GM12878 (cell line): ENCODE data around the gene TMEM163.

Source experiments
- DPF2 ChIP-seq: fragments of 450-650 bp; IDR thresholded peaks from 2 replicates; pipeline ENCODE4 v1.6.1; 2017; ENCODE audit warnings: mild to moderate bottlenecking
- EED ChIP-seq: sonication (generic); IDR thresholded peaks from 2 replicates; pipeline ENCODE4 v1.6.1; 2016; ENCODE audit warnings: antibody characterized with exemption, low read depth
- FOXK2 ChIP-seq: fragments of 450-650 bp; IDR thresholded peaks from 2 replicates; pipeline ENCODE4 v1.6.1; 2017; ENCODE audit warnings: mild to moderate bottlenecking, moderate library complexity
- IKZF1 ChIP-seq: fragments of 450-650 bp; conservative IDR thresholded peaks from 2 replicates; pipeline ENCODE4 v1.6.1; 2017; ENCODE audit warnings: antibody characterized with exemption, mild to moderate bottlenecking
- MXI1 ChIP-seq: fragments of 150-350 bp; IDR thresholded peaks from 2 replicates; pipeline ENCODE4 v1.6.1; 2011; ENCODE audit warnings: low read depth, mild to moderate bottlenecking, inconsistent platforms, low read length, improper control_type of control experiment
- RAD51 ChIP-seq: fragments of 450-650 bp; IDR thresholded peaks from 2 replicates; pipeline ENCODE4 v1.6.1; 2016; ENCODE audit warnings: moderate library complexity, mild to moderate bottlenecking, inconsistent platforms
- RELA ChIP-seq: fragments of 450-650 bp; IDR thresholded peaks from 2 replicates; pipeline ENCODE4 v1.8.0; 2014; ENCODE audit warnings: borderline replicate concordance; ENCODE audit not compliant: partially characterized antibody
- RFX5 ChIP-seq: IDR thresholded peaks from 2 replicates; pipeline ENCODE4 v1.6.1; 2011; ENCODE audit warnings: low read depth, low read length, improper control_type of control experiment
- TCF7 ChIP-seq: IDR thresholded peaks from 2 replicates; pipeline ENCODE4 v1.6.1; 2014; ENCODE audit warnings: antibody characterized with exemption, borderline replicate concordance
- ZBTB40 ChIP-seq: fragments of 450-650 bp; IDR thresholded peaks from 2 replicates; pipeline ENCODE4 v1.6.1; 2016; ENCODE audit warnings: mild to moderate bottlenecking, moderate library complexity, borderline replicate concordance
- ZNF207 ChIP-seq: fragments of 450-650 bp; IDR thresholded peaks from 2 replicates; pipeline ENCODE4 v1.6.1; 2014; ENCODE audit warnings: antibody characterized with exemption, mild to moderate bottlenecking, borderline replicate concordance
- ZSCAN29 ChIP-seq: fragments of 450-650 bp; IDR thresholded peaks from 2 replicates; pipeline ENCODE4 v1.6.1; 2017; ENCODE audit warnings: mild to moderate bottlenecking, moderate library complexity

GRCh38 chr2:134558208-134558830 is 160.5 kb downstream of the TMEM163 start:
- TF ChIP-seq DPF2 (no peak), MXI1 (no peak), IKZF1 (no peak), ZNF207 (no peak), ZSCAN29 (no peak), EED (no peak), RELA (no peak), FOXK2 (no peak), RAD51 (no peak), TCF7 (no peak), ZBTB40 (no peak), RFX5 (no peak)
